ENCODE measurements around the gene IL1R2. TPM values are rescaled to one million over a fixed set of nuclear protein-coding genes. Genes with fewer than 3 reads are reported as not detected.

IL1R2 gene
- total RNA-seq, 4 donors from 2014 or later = 2.3 to 18.2 (median 7.0) TPM

DNA sequence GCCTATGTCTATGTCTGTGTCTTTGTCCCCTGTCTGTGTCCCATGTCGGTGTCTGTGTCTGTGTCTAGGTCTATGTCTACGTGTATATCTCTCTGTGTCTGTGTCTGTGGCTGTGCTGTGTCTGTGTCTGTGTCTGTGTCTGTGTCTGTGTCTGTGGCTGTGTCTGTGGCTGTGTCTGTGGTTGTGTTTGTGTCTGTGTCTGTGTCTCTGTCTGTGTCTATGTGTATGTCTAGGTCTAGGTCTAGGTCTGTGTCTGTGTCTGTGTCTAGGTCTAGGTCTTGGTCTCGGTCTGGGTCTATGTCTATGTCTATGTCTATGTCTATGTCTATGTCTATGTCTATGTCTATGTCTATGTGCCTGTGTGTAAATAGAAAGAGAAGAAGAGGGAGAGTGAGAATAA, 11.9 kb downstream of the IL1R2 start:
- Histone ChIP-seq H3K4me3 (no peak overlapping the region), H3K4me1 (peaks cover 0 to 10% (median 0%) of the 10 kb centered on the region in 4 donors), H3K9me3 (no peaks in the 10 kb centered on the region), H3K27ac (no peak overlapping the region), H3K27me3 (no peaks in the 10 kb centered on the region), H3K36me3 (no peaks in the 10 kb centered on the region)
- no peak for DNase-seq
- TF ChIP-seq POLR2A (IDR thresholded peaks at IDR 0.05) = no peak
- TF ChIP-seq, protein P1, sequence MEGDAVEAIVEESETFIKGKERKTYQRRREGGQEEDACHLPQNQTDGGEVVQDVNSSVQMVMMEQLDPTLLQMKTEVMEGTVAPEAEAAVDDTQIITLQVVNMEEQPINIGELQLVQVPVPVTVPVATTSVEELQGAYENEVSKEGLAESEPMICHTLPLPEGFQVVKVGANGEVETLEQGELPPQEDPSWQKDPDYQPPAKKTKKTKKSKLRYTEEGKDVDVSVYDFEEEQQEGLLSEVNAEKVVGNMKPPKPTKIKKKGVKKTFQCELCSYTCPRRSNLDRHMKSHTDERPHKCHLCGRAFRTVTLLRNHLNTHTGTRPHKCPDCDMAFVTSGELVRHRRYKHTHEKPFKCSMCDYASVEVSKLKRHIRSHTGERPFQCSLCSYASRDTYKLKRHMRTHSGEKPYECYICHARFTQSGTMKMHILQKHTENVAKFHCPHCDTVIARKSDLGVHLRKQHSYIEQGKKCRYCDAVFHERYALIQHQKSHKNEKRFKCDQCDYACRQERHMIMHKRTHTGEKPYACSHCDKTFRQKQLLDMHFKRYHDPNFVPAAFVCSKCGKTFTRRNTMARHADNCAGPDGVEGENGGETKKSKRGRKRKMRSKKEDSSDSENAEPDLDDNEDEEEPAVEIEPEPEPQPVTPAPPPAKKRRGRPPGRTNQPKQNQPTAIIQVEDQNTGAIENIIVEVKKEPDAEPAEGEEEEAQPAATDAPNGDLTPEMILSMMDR (IDR thresholded peaks at IDR 0.05) = no peak

DNA sequence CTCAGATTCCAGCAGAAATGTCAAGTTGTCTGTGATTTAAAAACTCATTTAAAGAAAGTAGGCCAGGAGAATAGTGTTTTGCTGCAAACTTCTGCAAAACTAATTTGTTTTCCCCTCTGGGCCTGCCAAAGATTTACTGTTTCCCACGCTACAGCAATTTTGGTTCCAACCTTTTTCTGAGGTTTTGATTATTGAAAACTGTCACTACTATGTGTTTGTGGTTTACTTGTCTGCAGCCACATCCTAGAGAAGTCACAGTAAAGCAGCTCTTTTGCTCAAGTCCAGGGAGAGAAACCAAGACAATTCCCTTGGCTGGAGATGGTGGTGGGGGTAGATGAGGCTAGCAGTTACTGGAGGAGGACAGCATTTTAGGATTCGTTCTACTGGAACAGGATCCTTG, 12.8 kb downstream of the IL1R2 start:
- no peak for DNase-seq
- TF ChIP-seq, protein P1 (IDR thresholded peaks at IDR 0.05) = no peak
- TF ChIP-seq POLR2A (IDR thresholded peaks at IDR 0.05) = no peak
- no peaks in the 10 kb centered on the region for H3K36me3 ChIP-seq
- H3K4me1 ChIP-seq = peaks cover 0 to 10% (median 0%) of the 10 kb centered on the region in 4 donors
- H3K27ac ChIP-seq = no peak overlapping the region
- H3K9me3 ChIP-seq = no peaks in the 10 kb centered on the region
- no peak overlapping the region for H3K4me3 ChIP-seq
- no peaks in the 10 kb centered on the region for H3K27me3 ChIP-seq

DNA sequence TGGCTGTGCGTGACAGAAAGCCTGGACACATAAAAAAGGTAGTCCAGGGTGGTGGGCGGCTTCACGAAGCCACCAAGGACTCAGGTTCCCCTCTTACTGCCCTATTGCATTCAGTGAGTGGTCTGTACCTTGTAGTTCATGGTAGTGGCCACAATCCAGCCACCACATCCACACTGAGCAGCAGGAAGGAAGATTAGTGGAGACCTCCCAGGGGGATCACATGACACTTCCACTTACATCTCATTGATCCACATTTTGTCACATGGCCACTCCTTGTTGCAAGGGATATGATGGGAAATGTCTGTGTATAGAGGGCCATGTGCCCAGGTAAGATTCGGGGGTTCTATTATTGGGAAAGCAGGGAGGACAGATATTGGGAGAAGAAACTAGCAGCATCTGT, 13.7 kb downstream of the IL1R2 start:
- Histone ChIP-seq H3K36me3 (no peaks in the 10 kb centered on the region), H3K4me3 (no peak overlapping the region), H3K27ac (no peak overlapping the region), H3K4me1 (peaks cover 0 to 10% (median 0%) of the 10 kb centered on the region in 4 donors), H3K27me3 (no peaks in the 10 kb centered on the region), H3K9me3 (no peaks in the 10 kb centered on the region)
- TF ChIP-seq POLR2A (IDR thresholded peaks at IDR 0.05) = no peak
- TF ChIP-seq, protein P1 (IDR thresholded peaks at IDR 0.05) = no peak
- DNase-seq = no peak

DNA sequence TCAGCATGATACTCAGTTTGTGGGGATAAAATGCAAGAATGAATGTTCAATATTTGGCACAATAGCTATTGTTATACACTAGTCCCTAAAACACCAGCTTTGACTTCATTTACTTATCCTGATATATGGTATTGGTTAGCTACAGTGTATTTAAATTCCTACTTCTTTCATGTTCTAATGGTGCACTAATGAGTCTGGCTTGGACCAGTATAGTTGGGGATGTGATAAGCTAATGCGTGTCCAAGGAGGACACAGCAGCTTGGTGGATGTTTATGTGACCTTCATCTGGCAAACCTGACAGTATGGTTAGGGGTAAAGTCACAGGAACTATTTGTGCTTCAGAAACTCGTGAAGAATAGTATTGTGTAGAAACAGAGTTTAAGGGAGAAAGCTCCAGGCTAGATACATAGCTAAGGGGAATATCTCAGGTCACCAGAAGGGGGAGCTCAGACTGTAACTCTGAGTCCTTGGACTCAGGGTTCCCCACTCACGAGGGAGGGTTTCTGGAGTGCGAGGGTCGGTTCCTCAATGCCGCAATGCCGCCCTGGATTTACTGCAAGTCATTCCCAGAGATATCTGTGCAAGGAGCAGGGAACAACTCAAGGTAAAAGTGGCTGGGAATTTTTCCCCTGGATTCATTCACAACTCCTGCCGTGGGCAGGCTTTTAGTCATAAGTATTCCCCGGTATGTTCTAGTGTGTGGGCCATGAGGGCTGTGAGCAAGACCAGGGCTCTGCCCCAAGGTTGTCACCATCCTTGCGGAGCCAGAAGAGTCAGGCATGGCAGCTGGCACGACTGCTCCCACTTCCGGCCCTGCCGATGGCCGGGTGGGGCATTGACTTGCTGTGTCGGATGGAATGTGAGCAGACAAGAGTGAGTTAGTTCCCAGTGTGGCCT, 14.5 kb downstream of the IL1R2 start:
- Histone ChIP-seq H3K4me1 (peaks cover 0 to 10% (median 0%) of the 10 kb centered on the region in 4 donors), H3K27ac (no peak overlapping the region), H3K9me3 (no peaks in the 10 kb centered on the region), H3K4me3 (no peak overlapping the region), H3K27me3 (no peaks in the 10 kb centered on the region), H3K36me3 (no peaks in the 10 kb centered on the region)
- peak in 1 of 3 donors; percentile 58 for DNase-seq
- TF ChIP-seq, protein P1 (IDR thresholded peaks at IDR 0.05) = peak in 5 of 6 experiments; percentile 16 to 62 (median 42)
- no peak for TF ChIP-seq POLR2A (IDR thresholded peaks at IDR 0.05)

DNA sequence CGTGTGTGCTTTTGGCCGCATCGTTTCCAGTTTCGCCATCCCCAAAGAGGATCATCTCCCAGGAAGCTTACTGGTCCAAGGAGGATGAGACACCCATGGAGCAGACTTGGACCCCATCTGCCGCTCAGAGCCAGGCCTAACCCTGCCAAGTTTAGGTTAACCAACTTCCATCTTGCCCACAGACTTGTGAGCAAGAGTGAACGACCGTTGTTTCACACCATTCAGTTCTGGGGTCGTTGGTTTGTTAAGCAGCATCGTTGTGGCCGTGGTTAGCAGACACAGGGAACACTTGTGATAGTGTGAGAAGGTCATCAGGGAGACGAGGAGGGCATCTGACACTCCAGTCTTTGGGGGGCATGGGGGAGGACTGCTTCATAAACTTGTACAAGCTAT, 15.1 kb downstream of the IL1R2 start:
- DNase-seq = no peak
- no peak overlapping the region for H3K27ac ChIP-seq
- no peak for TF ChIP-seq POLR2A (IDR thresholded peaks at IDR 0.05)
- TF ChIP-seq, protein P1 (IDR thresholded peaks at IDR 0.05) = no peak

More for the DNA sequence above, 15.1 kb downstream of the IL1R2 start:
- Histone ChIP-seq H3K27me3 (no peaks in the 10 kb centered on the region), H3K9me3 (no peaks in the 10 kb centered on the region), H3K36me3 (no peaks in the 10 kb centered on the region), H3K4me1 (peaks cover 0 to 10% (median 0%) of the 10 kb centered on the region in 4 donors), H3K4me3 (no peak overlapping the region)

Measured in Peyer's patch (tissue), 4 donors.